GM12892 (cell line): ENCODE results near the gene LGMN.
"Not testable (repeated sequence)": the region's sequence is repeated elsewhere in the genome, so short reads cannot be mapped to it uniquely, and the experiment has no call there.

ENCODE experiments used
- DNase-seq: peaks from one replicate; pipeline ENCODE4 v3.0.0; 2011; ENCODE audit not compliant: insufficient read length
- FAIRE-seq: peaks from 2 replicates; lab custom pipeline; 2011; peaks lifted over from hg19 to GRCh38; lab: Jason Lieb, UNC
- POLR2A ChIP-seq: IDR thresholded peaks from 2 replicates; pipeline ENCODE4 v1.6.1; 2011; ENCODE audit warnings: low read depth, low read length, control low read depth
- POLR2AphosphoS5 ChIP-seq: IDR thresholded peaks from 2 replicates; pipeline ENCODE4 v1.6.1; 2011; ENCODE audit warnings: low read depth, low read length, control low read depth
- TAF1 ChIP-seq: IDR thresholded peaks from 2 replicates; pipeline ENCODE4 v1.6.1; 2011; ENCODE audit warnings: low read depth, mild to moderate bottlenecking, control low read depth, low read length, borderline replicate concordance

The LGMN gene

DNA sequence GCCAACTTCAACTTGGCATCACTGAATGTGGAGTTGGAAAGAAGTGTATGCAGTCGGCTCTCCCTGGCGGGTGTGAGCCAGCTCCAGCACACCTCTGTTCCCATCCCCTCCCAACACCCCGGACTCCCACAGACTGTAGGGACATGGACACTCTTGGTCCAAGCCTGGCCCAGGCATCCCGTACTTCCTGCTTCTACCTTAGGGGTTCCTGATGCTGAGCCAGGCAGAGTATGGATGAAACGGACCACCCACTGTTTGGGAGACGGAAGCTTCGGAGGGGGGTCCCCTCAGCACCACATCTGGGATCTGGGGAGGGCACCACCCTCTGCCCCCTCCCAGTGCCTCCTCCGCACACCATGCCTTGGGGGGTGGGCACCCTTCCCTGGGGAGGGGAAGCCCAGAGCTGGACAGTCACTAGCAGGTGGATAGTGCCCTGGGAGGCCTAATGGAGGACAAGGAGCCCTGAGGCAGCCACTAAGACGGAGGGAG, 62.0 kb downstream of the LGMN start:
- TF ChIP-seq TAF1, result no peak
- TF ChIP-seq POLR2AphosphoS5, result no peak
- TF ChIP-seq POLR2A, result no peak
- FAIRE-seq (no peak), DNase-seq (no peak)

DNA sequence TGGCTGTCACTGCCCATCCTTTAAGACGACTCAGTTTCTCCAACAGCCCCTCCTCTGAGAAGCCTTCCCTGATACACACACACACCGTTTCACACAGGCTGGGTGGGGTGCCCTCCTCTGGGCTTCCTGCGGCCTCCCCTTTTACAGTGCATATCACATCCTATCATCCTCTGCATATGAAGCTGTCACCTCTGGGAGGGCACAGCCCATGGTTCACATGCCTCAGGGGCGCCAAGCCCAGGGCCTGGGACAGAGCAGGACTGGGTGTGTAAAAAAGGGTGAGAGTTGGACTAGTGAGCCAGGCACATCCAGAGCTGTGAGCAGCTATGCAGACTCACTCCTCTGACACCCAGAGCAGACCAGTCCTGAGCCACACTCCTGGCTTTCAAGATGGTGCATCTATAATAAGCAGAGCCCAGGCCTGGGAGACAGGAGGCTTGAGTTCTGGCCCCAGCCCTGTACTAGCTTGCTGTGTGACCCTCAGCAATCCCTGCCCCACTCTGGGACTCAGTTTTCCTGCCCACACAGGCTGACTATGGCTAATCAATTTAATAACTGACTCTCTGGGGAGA, 62.6 kb downstream of the LGMN start:
- FAIRE-seq, result no peak

DNA sequence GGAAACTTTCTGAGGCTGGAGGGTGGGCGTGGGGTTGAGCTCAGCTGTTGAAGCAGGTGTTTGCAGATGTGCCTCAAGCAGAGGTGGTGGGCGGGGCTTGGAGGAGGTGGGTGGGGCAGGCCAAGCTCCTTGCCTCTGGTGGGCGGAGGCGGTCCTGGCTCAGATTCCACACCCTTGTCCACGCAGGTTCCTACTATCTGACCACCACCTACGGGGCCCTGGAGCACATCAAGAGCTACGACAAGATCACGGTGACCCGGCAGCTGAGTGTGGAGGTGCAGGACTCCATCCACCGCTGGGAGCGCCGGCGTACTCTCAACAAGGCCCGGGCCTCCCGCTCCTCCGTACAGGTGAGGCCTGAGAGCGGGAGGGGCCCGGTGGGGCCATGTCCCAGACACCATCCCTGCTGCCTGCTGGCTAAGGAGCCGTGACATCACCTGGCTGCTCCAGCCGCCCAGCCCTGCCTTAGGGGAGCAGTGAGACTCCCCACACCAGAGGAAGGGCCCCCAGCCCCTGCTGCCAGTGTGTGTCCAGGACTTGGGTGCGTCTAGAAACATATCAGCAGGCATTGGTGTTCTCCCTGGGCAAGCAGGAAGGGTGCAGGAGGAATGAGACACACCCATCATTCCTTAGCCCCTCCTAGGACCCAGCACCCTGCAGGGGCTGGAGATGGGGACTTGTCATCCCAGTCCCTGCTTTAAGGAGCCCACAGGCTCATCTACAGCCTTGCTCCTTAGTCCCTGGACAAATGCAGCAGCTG, 63.4 kb downstream of the LGMN start:
- TF ChIP-seq POLR2AphosphoS5, result no peak
- TF ChIP-seq POLR2A, result no peak
- TF ChIP-seq TAF1, result no peak
- FAIRE-seq (no peak), DNase-seq (no peak)

More for the DNA sequence above, 62.6 kb downstream of the LGMN start:
- TF ChIP-seq TAF1 (no peak), POLR2A (no peak), POLR2AphosphoS5 (no peak)
- no peak for DNase-seq

DNA sequence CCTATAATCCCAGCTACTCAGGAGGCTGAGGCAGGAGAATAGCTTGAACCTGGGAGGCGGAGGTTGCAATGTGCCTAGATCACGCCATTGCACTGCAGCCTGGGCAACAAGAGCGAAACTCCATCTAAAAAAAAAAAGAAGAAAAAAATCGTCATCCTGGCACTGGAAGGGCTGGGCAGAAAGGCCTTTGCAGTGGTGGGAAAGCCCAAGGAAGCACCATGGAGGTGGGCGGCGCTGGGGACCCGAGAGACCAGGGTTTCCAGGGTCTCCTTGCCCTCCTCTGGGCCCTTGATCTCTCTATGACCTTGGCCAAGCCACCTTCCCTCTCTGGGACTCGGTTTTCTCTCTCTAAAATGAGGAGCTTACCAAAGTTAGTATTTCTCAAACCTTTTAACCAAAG, 65.4 kb downstream of the LGMN start:
- TF ChIP-seq POLR2AphosphoS5 (no peak), TAF1 (no peak), POLR2A (no peak)
- FAIRE-seq (no peak), DNase-seq (no peak)

DNA sequence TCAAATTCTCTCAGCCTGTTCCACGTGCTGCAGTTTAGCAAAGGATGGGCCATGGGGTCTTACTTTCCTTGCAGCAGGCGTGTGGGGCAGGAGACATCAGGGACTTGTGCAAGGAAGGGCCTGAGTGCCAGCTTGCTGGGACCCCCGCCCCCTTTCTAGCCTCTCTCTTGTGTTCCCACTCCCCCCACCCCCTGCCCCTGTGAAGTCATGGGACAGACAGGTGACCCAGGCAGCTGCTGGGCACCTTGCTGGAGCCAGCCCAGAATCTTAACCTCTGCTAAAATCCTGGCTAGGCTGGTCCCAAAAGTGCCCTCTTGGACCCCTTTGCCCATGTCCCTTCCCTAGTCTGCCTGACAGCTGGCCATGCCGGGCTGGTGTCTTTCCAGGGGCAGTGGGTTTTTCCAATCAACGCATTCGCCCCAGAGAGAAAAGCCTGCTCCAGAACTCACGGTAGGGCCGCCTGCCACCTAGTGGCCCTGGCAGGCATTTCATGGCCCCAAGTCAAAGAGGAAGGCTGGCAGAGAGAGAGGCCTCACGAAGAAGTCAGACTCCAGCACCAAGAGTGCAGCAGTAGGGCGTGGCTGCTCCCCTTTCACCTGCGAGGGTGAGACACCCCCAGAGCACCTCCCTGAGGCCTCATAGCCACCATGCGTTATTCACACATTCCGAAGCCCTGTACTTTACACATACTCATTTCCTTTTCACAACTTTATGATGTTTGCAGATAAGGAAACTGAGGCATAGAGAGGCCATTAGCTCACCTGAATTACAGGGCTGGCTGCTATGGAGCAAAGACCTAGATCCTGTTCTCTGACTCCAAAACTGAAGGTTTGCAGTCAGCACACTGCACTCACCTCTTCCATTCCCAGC, 67.4 kb downstream of the LGMN start:
- peak; percentile 89 for FAIRE-seq
- peak; percentile 72 for DNase-seq
- TF ChIP-seq TAF1, result no peak
- TF ChIP-seq POLR2A, result no peak
- no peak for TF ChIP-seq POLR2AphosphoS5

DNA sequence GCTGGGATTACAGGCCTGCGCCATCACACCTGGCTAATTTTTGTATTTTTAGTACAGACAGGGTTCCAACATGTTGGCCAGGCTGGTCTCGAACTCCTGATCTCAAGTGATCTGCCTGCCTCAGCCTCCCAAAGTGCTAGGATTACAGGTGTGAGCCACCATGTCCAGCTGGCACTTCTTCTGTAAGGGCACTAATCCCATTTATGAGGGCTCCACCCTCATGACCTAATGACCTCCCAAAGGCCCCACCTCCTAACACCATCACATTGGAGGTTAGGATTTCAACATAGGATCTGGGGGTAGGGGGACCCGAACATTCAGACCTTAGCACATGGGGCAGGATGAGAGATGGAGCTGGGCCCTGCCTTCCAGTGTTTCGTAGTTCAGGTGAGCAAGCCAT, 68.1 kb downstream of the LGMN start:
- DNase-seq, FAIRE-seq: not testable (repeated sequence)

DNA sequence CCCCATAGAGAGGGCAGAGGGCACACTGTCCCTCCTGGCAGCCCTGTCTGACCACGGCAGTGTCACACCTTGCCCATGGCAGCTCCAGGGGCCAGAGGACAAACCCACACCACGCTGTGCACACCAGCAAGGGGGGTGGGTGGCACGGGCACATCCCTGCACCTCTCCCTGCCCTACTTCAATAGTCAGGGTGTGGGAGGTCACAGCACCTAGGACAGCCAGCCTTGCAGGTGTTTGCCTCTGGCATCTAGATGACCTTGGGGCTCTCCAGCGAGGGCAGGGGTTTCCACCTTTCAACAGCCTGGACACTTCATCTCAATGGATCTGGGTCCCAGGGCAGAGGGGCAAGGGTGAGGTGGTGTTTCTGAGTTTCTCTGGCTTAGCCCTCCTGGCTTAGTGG, 69.2 kb downstream of the LGMN start:
- no peak for TF ChIP-seq TAF1
- FAIRE-seq (no peak), DNase-seq (no peak)

DNA sequence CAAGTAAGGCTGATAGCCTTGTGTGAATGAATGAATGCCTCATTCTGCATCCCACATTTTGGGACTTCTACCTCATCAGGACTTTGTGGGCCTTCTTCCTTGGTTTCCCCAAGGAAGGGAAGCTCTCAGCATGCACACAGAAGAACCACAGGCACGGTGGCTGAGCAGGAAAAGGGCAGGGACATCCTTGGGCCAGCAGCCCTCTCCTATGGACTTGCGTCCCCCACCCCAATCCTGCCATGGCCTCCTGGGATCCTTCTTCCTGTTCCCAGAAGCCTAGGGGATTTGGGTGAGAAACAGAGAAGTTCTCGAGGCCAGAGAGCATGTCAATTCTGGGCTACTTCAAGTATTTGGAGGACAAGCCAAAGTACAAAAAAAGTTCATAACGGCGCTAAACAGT, 69.7 kb downstream of the LGMN start:
- peak; percentile 58 for FAIRE-seq
- TF ChIP-seq POLR2A, result no peak
- TF ChIP-seq POLR2AphosphoS5, result no peak
- no peak for TF ChIP-seq TAF1
- no peak for DNase-seq

DNA sequence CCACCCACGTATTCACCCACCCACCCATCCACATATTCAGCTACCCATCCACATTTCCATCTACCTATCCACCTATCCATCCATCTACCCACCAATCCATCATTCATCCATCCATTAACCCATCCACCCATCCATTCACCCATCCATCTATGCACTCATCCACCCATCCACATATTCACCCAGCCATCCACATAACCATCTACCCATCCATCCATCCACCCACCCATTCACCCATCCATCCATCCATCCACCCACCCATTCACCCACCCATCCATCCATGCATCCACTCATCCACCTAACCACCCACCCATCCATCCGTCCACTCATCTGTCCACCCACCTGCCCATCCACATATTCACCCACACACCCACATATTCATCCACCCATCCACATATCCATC, 70.5 kb downstream of the LGMN start:
- TF ChIP-seq POLR2AphosphoS5, result no peak
- no peak for TF ChIP-seq TAF1
- TF ChIP-seq POLR2A, result no peak
- DNase-seq (no peak), FAIRE-seq (peak; percentile 62)

DNA sequence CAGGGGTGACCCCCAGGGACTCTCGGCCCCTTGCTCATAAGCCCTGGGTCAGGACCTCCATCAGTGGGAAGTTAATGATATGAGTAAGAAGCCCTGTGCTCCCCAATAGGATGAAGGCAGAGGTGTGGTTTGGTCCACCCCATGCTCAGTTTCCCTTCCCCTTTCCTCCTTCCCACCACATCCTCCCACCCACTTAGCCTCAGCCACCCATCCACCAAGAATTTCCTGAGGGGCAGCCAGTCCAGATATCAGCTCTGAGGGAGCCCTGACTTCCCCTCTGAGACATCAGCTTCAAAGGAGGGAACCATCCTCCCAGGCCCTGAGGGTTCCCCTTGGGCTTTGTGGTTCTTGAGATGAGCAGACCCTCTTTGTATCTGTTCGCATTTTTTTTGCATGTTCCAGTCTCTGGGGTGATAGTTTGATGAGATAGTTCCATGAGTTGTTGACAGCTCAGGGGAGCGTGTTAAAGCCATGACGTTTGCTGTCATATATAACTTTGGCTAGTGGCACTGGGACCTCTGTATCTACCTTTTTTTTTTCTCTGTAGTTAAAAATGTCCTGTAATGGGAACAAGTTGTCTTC, 71.2 kb downstream of the LGMN start:
- FAIRE-seq (peak; percentile 99), DNase-seq (peak; percentile 76)
- TF ChIP-seq POLR2A, result 0 out of 2 replicates have a peak, but pooled peaks have one; percentile 7
- TF ChIP-seq TAF1, result no peak
- TF ChIP-seq POLR2AphosphoS5, result peak; percentile 56; the same call in 1 of the 2 replicates

DNA sequence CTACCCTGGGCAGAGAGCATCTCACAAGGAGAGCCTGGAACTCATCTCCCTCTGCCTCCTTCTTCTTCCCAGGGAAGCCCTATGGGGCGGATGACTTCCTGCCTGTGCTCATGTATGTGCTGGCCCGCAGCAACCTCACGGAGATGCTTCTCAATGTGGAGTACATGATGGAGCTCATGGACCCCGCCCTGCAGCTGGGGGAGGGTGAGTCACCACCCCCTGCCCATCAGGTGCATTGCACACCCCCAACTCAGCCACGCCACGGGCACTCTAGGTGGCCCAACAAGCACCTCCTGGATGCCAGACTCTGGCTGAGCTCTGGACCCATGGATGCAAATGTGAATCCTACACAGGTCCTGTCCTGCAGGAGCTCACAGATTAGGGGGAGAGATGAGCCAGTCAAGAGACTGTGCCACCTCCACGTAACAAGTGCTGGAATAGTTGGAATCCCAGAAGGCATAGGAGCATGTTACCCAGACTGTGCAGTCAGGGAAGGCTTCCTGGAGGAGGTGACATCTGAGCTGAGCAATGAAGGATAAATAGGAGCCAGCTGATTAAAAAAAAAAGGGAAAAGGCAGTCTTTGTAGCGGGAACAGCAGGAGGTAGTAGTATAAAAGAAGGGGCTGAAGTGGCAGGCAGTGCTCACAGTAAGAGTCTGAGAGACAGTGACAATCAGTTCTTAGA, 71.9 kb downstream of the LGMN start:
- FAIRE-seq, result no peak
- TF ChIP-seq POLR2A (0 out of 2 replicates have a peak, but pooled peaks have one; percentile 15), TAF1 (no peak), POLR2AphosphoS5 (no peak)
- no peak for DNase-seq
